ENCODE results near the gene POMGNT1.
"Not testable (repeated sequence)": the region's sequence is repeated elsewhere in the genome, so short reads cannot be mapped to it uniquely, and the experiment has no call there.

Gene POMGNT1
- total RNA-seq = 35.8 to 55.5 (median 43.2) reads per million in 17 experiments

- peak; percentile 75 to 93 (median 82) for DNase-seq
Observed at GRCh38 chr1:46197964-46198811, at the start of gene POMGNT1. Gene POMGNT1 (minus strand): TSS chr1:46198434. CDS start chr1:46197821, 613 bp downstream.

GRCh38 chr1:46247436-46248121 is 49.3 kb upstream of the POMGNT1 start, which contains the start of gene RAD54L:
Gene RAD54L (plus strand): TSS chr1:46247763. CDS start chr1:46248406, 643 bp downstream.
- DNase-seq = peak; percentile 98 to 99 (median 99)

GRCh38 chr1:46246548-46247435 is 48.6 kb upstream of the POMGNT1 start:
- DNase-seq = peak; percentile 67 to 82 (median 74)

- DNase-seq = not testable (repeated sequence)
Observed at GRCh38 chr1:46246136-46246535, 47.9 kb upstream of the POMGNT1 start.

- DNase-seq = peak; percentile 21 to 58 (median 48)
Observed at GRCh38 chr1:46244656-46245371, 46.6 kb upstream of the POMGNT1 start.

- DNase-seq = not testable (repeated sequence)
Observed at GRCh38 chr1:46243831-46244230, 45.6 kb upstream of the POMGNT1 start.

- no peak for DNase-seq
Observed at GRCh38 chr1:46242918-46243317, 44.7 kb upstream of the POMGNT1 start.

GRCh38 chr1:46241733-46242132 is 43.5 kb upstream of the POMGNT1 start:
- not testable (repeated sequence) for DNase-seq

GRCh38 chr1:46238865-46239264 is 40.6 kb upstream of the POMGNT1 start:
- peak; percentile 13 to 73 (median 48) for DNase-seq

GRCh38 chr1:46236882-46237281 is 38.6 kb upstream of the POMGNT1 start:
- no peak for DNase-seq

- not testable (repeated sequence) for DNase-seq
Observed at GRCh38 chr1:46231231-46231630, 33.0 kb upstream of the POMGNT1 start.

- no peak for DNase-seq
Observed at GRCh38 chr1:46224966-46225365, 26.7 kb upstream of the POMGNT1 start.

- DNase-seq = peak; percentile 81 to 91 (median 84)
Observed at GRCh38 chr1:46223472-46223943, 25.3 kb upstream of the POMGNT1 start.

GRCh38 chr1:46223055-46223454 is 24.8 kb upstream of the POMGNT1 start:
- DNase-seq = not testable (repeated sequence)

GRCh38 chr1:46221749-46222148 is 23.5 kb upstream of the POMGNT1 start:
- DNase-seq = no peak

GRCh38 chr1:46220808-46221207 is 22.6 kb upstream of the POMGNT1 start:
- DNase-seq = no peak

GRCh38 chr1:46219551-46220520 is 21.6 kb upstream of the POMGNT1 start:
- DNase-seq = no peak

GRCh38 chr1:46218443-46218842 is 20.2 kb upstream of the POMGNT1 start:
- DNase-seq = no peak

GRCh38 chr1:46215504-46215903 is 17.3 kb upstream of the POMGNT1 start:
- DNase-seq = no peak

- DNase-seq = no peak
Observed at GRCh38 chr1:46211051-46211450, 12.8 kb upstream of the POMGNT1 start.
